ENCODE measurements around the gene SYNPO.

Gene SYNPO

DNA sequence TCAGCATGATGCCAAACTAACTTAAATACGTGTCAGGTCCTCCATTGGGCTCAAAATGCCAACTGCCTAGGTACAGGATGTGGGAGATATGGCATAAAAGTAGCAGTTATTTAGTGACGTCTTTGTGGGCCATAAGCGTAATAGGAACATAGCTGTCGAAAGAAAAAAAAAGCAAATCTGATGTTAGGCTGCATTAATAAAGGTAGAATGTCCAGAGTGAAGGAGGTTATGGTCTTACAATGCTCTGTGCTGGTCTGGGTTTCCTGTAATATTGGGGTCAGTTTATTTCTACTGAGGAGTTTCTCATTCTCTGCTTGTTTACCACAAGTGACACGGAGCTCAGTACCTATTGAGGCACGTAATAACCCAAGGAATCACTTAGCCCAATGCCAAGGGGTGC is 33.4 kb upstream of the SYNPO start:
- DNase-seq (ENCODE audit: low read depth): no peak

DNA sequence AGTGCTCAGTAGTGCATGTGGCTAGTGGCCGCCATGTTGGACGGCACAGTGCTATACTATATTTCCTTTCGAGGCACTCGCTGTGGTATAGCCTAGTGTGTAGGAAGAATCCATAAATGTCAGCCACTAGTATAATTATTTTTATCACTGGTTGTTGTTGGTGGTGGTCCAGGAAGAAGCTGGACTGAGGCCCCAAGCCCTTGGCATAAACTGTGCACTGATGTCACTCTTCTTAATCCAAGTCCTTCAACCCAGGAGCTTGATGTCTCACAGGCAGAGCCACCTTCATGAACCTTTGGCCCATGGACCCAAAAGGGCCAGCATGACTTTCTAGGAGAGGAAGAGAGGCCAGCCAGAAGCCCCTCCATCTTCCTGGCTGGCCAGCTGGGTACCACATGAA is 32.5 kb upstream of the SYNPO start:
- DNase-seq (ENCODE audit: low read depth): no peak

- no peak for DNase-seq (ENCODE audit: low read depth)
Observed at GRCh38 chr5:150608991-150609390, 31.5 kb upstream of the SYNPO start.

DNA sequence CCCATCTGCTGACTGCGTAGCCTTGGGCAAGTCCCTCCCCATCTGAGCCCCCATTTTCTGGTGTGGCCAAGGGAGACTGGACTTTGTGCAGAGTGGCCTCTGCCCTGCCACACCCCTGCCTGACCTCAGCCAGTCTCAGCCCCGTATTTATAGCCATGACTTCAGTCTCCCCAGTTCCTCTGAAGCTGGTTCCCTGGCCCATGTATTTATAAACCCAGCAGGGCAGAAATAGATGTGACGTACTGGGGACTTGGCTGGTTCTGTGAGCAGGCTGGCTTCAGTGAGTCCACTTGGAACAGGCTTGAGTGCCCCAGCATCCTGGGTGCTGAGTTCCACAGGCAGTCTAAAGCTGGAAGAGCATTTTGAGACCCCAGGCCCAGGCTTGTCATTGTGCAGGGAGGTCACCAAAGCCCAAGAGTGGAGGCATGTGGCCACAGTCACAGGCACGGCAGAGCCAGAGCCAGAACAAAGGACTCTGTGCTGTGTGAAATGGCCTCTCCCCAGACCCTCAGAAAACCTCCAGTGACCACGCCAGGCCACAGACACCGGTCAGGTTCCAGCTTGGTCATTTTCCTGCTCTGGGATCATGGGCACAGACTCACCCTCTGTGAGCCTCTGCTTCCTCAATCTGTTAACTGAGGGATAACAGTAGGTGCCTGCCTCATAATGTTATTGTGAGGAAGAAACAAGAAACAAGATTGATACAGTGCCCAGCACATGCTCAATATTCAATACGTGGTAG is 30.4 kb upstream of the SYNPO start:
- no peak for DNase-seq (ENCODE audit: low read depth)

DNA sequence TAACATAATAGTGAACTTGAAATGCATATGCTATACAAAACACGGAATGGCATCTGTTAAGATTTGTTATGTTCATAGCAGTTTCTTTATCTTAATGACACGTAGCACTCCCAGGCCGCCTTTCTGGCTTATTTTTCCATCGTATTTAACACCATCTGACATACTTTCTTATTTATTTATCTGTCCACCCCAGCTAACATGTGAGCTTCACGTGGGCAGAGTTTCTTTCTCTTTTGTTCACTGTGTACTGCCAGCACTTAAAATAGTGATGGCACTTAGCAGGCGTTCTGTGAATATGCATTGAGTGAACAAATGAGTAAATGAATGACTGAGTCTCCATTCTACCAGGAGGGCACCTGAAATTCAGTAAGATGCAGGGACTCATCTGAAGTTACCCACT is 29.4 kb upstream of the SYNPO start:
- DNase-seq (ENCODE audit: low read depth): no peak

DNA sequence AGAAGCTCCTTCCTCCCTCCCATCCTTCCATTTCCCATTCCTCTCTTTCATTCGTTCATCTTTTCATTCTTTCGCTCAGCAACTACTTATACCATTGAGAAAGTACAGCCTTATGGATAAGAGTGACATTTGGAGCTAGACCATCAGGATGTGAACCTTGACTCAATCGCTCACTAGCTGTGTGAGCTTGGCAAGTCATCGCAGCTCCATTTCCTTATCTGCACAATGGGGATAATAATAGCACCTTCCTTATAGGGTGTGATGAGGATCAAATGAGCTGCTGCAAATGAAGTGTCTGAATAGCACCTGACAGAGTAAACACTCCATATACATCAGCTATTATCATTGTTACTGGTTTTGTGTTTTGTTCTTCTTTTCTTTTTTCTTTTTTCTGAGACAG is 28.1 kb upstream of the SYNPO start:
- no peak for DNase-seq (ENCODE audit: low read depth)

DNA sequence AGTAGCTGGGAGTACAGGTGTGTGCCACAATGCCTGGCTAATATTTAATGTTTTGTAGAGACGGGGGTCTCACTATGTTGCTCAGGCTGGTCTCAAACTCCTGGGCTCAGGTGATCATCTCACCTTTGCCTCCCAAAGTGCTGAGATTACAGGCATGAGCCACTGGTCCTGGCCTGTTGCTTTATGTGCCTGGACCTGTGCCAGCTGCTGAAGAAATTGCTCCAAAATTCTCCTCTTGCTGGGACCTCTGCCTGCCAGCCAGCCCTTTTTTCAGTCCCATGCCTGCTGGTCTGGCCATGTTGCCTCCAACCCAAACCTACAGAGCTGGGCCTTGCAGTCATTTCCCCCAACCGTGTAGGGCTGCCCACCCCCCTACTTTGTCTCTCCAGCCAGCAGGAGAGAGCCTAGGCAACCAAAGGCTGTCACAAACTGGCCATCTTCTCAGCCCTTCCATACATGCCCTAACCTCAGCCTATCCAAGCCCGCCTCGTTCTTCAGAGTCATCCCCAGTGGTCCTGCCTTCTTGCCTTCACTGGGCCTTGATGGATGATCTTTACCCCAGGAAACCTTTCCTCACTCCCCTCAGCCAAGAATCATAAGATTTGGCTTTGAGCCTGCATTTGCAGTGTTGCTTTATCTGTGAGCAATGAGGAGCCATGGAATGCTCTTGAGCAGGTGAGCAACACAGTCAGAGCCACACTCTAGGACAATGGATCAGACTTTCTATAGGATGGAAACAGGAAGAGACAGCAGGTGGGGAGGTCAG is 27.4 kb upstream of the SYNPO start:
- no peak for DNase-seq (ENCODE audit: low read depth)

- no peak for DNase-seq (ENCODE audit: low read depth)
Observed at GRCh38 chr5:150613991-150614660, 26.3 kb upstream of the SYNPO start.

DNA sequence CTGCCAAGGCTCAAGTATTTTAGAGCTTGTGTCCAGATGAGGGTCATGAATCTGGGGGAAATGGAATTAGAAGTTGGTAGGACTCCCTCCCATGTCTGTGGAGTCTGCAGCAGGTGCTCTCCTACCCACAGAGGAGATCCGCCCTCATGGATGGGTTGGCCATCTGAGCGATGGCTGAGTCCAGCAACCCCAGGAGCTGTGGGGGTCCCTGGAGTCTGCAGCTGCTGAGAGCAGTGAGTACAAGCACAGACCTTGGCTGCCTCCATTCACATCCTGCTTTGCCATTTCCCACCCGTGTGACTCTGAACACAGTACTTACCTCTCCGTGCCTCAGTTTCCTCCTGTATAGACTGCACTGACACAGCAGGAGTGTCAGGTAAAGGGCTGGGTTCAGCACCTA is 25.8 kb upstream of the SYNPO start:
- no peak for DNase-seq (ENCODE audit: low read depth)

DNA sequence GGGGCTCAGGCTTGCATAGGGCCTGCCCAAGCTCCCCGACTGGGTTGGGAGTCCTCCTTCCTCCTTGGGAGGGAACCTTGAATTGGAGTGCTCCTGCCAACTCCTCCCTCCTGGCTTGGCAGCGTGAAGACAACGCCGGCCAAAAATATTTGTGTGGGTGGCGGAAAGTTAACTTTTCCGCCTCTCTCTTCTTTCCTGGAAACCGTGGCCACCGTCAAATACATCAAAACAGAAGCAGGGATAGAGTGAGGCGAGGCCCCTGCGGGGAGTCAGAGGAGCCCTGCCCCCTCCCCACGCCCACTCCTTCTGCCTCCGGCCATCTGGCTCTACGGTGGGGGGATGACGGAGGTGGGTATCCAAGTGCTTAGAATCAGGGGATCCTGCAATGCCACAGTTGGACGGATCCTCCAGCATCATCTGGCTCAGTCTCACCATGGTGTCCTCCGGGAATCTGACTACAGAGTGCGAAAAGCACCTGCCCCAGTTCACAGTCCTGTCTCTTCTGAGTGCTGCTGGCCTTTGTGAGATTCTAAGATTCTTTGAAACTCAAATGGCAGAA is 25.2 kb upstream of the SYNPO start:
- no peak for DNase-seq (ENCODE audit: low read depth)

- DNase-seq (ENCODE audit: low read depth): no peak
Observed at GRCh38 chr5:150616024-150616470, 24.4 kb upstream of the SYNPO start.

DNA sequence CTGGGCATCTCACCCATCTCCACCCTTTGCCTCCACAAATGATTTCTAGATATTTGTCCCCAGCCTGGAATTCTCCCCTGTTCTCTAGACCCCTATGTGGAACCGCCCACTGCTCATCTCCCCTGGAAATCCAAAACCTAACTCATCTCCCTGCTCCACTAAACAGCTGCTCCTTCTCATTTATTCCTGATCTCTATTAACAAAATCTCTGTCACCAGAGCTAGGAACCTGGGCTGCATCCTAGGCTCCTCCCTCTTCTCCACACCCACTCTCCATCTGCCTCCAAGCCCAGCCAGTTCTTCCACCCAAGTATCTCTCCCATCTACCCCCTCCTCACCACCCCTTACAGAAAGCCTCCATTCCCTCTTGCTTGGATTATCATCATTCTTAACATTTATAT is 24.0 kb upstream of the SYNPO start:
- no peak for DNase-seq (ENCODE audit: low read depth)

DNA sequence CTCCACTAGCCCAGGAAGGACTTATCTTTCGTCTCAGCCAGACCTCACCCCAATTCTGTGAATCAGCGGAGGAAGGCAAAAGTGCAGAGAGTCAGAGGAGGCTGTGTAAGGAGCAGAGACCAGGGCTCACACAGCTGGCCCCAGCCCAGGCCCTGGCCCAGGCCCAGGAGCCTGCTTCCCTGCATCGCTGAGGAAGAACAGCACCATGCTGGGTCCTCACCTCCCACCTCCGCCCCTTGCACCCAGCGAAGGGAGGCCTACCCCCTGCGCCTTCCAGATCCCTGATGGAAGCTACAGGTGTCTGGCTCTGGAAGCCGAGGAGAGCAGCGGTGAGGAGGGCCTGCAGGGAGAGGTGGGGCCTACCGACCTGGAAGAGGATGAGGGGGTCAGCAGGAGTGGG is 22.3 kb upstream of the SYNPO start:
- no peak for DNase-seq (ENCODE audit: low read depth)

DNA sequence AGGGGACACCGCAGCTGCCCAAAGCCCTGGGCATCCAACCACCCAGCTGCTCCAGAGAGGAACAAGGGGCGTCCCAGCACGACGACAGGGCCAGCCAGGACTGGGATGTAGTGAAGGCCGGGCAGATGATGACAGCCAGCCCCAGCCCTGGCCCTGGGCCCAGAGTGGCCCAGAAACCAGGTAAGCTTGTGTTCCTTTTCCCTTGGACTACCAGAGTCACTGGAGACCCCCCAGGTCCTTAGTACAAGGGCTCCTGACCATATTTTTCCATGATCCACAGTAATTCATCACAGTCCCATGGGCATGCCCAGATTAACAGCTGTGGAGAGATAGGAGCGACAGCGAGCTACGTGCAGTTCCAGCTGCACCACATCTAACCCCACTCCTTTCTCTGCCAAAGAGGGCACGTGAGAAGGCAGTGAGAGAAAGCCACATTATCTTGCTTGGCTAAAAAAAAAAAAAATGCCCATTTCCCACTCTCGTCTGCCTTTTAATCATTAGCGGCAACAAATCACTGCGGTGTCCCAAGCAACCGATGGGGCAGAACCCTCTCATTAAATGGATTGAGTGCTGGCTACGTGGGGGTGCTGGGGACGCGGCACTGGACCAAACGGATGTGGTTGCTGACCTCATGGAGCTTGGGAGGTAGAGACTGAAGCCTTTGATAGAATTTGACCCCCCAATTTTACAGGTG is 21.7 kb upstream of the SYNPO start:
- no peak for DNase-seq (ENCODE audit: low read depth)

GRCh38 chr5:150619359-150620230 is 20.9 kb upstream of the SYNPO start:
- no peak for DNase-seq (ENCODE audit: low read depth)

DNA sequence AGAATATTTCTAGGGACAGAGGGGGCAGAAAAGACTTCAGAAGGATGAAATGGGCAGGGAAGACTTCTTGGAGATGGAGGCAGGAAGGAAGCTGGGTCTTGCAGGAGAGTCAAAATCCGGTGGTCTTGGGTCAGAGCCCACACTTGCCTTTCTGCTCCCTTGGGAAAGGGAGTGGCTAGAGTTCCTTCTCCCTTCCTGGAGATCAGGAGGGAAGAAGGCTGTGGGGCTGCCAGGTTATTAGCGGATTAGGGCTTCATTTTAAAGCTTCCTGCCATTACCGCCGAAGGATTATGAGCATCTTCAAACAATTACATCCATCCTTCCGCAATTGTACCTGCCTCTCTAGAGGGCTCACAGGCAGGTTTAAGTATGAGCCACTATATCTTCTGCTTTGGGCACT is 19.2 kb upstream of the SYNPO start:
- no peak for DNase-seq (ENCODE audit: low read depth)

GRCh38 chr5:150622157-150622556 is 18.3 kb upstream of the SYNPO start:
- no peak for DNase-seq (ENCODE audit: low read depth)

DNA sequence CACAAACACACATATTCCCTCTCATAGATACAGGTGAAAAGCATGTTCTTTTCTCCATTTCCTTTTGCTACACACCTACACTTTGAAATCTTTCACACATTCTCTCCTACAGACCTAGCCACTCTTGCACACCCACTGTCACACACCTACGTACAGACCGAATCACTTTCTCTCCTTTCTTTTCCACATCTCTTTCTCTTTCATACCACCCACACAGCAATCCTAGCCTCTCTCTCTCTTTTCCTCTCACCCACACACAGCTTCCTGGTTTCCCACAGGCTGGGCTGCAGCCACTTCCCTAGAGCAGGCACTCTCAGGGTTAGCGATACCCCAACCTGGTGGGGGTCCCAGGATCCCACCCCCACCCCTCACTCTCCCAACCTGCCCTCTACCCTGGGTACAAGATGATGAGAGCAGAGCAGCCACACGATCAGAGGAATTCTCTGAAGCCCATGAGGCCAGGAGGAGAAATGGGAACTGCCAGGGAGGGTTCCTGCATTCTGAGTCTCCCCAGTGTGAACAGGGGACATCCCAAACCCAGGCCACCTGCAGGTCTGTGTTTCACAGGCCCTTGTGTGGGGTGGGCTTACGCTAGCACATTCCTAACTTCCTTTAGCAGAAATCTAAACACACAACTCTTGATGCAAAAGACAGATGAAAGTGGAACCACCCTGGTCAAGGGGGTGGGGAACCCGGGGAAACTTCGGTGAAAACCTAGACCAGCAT is 17.1 kb upstream of the SYNPO start:
- no peak for DNase-seq (ENCODE audit: low read depth)

DNA sequence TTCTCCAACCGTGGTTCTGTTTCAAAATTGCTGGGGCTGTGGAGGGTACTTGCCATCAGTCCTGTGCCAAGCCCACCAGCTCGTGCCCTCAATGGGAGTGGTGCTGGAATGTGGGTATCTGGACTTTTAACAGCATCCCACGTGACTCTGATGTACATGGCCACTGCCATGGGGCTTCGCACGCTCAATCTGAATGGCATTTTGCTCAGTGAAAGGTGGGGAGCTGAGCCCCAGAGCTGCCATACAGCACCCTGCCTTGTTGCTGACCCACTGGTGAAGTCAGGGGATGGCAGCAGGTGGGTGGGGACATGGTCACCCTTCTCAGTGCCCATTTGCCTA is 16.6 kb upstream of the SYNPO start:
- no peak for DNase-seq (ENCODE audit: low read depth)

- no peak for DNase-seq (ENCODE audit: low read depth)
Observed at GRCh38 chr5:150624334-150625163, 15.9 kb upstream of the SYNPO start.

Measured in stimulated activated CD8-positive, alpha-beta memory T cell treated with anti-CD3 and anti-CD28 coated beads, Interleukin-15, amount 100 ng/mL, for 24 hours (primary cell).